GM12878 (cell line): ENCODE data around the gene ENO2. TPM values are rescaled to one million over a fixed set of nuclear protein-coding genes. Genes with fewer than 3 reads are reported as not detected.

ENCODE experiments used
- BCL11A ChIP-seq: IDR thresholded peaks from 2 replicates; pipeline ENCODE4 v1.6.1; 2011; ENCODE audit warnings: low read depth, low read length
- BCL3 ChIP-seq: IDR thresholded peaks from 2 replicates; pipeline ENCODE4 v1.6.1; 2011; ENCODE audit warnings: borderline replicate concordance, low read depth, mild to moderate bottlenecking, moderate library complexity, low read length; ENCODE audit not compliant: insufficient read depth, poor library complexity, severe bottlenecking
- BCLAF1 ChIP-seq: fragments of 450-650 bp; IDR thresholded peaks from 2 replicates; pipeline ENCODE4 v1.6.1; 2017; ENCODE audit warnings: antibody characterized with exemption, mild to moderate bottlenecking, moderate library complexity
- CBFB ChIP-seq: IDR thresholded peaks from 2 replicates; pipeline ENCODE4 v1.6.1; 2016; ENCODE audit warnings: antibody characterized with exemption, low read depth
- CBX5 ChIP-seq: sonication (generic); IDR thresholded peaks from 2 replicates; pipeline ENCODE4 v1.6.1; 2016; ENCODE audit warnings: low read depth, moderate library complexity, mild to moderate bottlenecking, inconsistent platforms
- CHD1 ChIP-seq: IDR thresholded peaks from 2 replicates; pipeline ENCODE4 v1.6.1; 2012; ENCODE audit warnings: low read depth, low read length, improper control_type of control experiment
- EZH2 ChIP-seq: IDR thresholded peaks from 2 replicates; pipeline ENCODE4 v1.6.1; 2012; ENCODE audit warnings: low read depth, mild to moderate bottlenecking, control low read depth, inconsistent platforms, low read length, borderline replicate concordance; ENCODE audit not compliant: control insufficient read depth
- HCFC1 ChIP-seq: fragments of 150-350 bp; IDR thresholded peaks from 2 replicates; pipeline ENCODE4 v1.6.1; 2014; ENCODE audit warnings: low read length
- HDAC6 ChIP-seq: fragments of 200-600 bp; sonication (generic); IDR thresholded peaks from one replicate; pipeline ENCODE4 v1.8.0; 2017; ENCODE audit warnings: antibody characterized with exemption; ENCODE audit not compliant: unreplicated experiment
- IKZF2 ChIP-seq, 2 experiments: fragments of 450-650 bp; IDR thresholded peaks; 2 replicates each; pipeline ENCODE4 v1.6.1; 2017; ENCODE audit warnings: mild to moderate bottlenecking in 2 of 2, moderate library complexity in 2 of 2
- MEF2B ChIP-seq: fragments of 450-650 bp; IDR thresholded peaks from 2 replicates; pipeline ENCODE4 v1.6.1; 2018; ENCODE audit warnings: mild to moderate bottlenecking, moderate library complexity; ENCODE audit not compliant: partially characterized antibody, poor library complexity, severe bottlenecking
- NFYA ChIP-seq: IDR thresholded peaks from 2 replicates; pipeline ENCODE4 v1.6.1; 2011; ENCODE audit warnings: low read depth, mild to moderate bottlenecking, low read length, improper control_type of control experiment, borderline replicate concordance
- NR2C1 ChIP-seq: fragments of 450-650 bp; IDR thresholded peaks from 2 replicates; pipeline ENCODE4 v1.6.1; 2017; ENCODE audit warnings: antibody characterized with exemption, mild to moderate bottlenecking, moderate library complexity
- PAX8 ChIP-seq: fragments of 450-650 bp; IDR thresholded peaks from 2 replicates; pipeline ENCODE4 v1.6.1; 2017; ENCODE audit warnings: mild to moderate bottlenecking, moderate library complexity
- PBX3 ChIP-seq: IDR thresholded peaks from 2 replicates; pipeline ENCODE4 v1.6.1; 2011; ENCODE audit warnings: mild to moderate bottlenecking, low read depth, low read length, moderate library complexity; ENCODE audit not compliant: insufficient replicate concordance
- POLR2AphosphoS5 ChIP-seq: IDR thresholded peaks from 2 replicates; pipeline ENCODE4 v1.6.1; 2011; ENCODE audit warnings: mild to moderate bottlenecking, low read length, inconsistent platforms
- POU2F2 ChIP-seq: IDR thresholded peaks from 3 replicates; pipeline ENCODE4 v1.6.1; 2011; ENCODE audit warnings: low read depth, mild to moderate bottlenecking, low read length, borderline replicate concordance
- REST ChIP-seq: IDR thresholded peaks from 2 replicates; pipeline ENCODE4 v1.6.1; 2012; ENCODE audit warnings: mild to moderate bottlenecking, low read depth, low read length
- SMARCA5 ChIP-seq: fragments of 450-650 bp; IDR thresholded peaks from 2 replicates; pipeline ENCODE4 v1.6.1; 2017; ENCODE audit warnings: mild to moderate bottlenecking
- SREBF2 ChIP-seq: IDR thresholded peaks from 2 replicates; pipeline ENCODE4 v1.6.1; 2012; ENCODE audit warnings: mild to moderate bottlenecking, low read length
- TCF7 ChIP-seq: IDR thresholded peaks from 2 replicates; pipeline ENCODE4 v1.6.1; 2014; ENCODE audit warnings: antibody characterized with exemption, borderline replicate concordance
- ZNF24 ChIP-seq: fragments of 450-650 bp; IDR thresholded peaks from 2 replicates; pipeline ENCODE4 v1.6.1; 2017; ENCODE audit warnings: antibody characterized with exemption, mild to moderate bottlenecking
- ZNF622 ChIP-seq: fragments of 450-650 bp; IDR thresholded peaks from 2 replicates; pipeline ENCODE4 v1.6.1; 2017; ENCODE audit warnings: mild to moderate bottlenecking, inconsistent platforms
- polyA plus RNA-seq, 11 experiments: library from polyadenylated mRNA; depleted of rRNA in 4 of 11; unstranded in 6 of 11; stranded (reverse) in 5 of 11; fragments of >200 nt; fragmentation: Nextera tagmentation in 4 of 11; fragmentation: Illumina TruSeq in 1 of 11; extraction: Ambion mirVana in 4 of 11; extraction: Trizol in 1 of 11; gene quantifications; 1 replicate in 1 of 11; 2 replicates in 10 of 11; pipeline versions ENCODE4 v1.2.1 to v1.2.3, GENCODE V29; 2011 to 2016; ENCODE audit warnings: inconsistent platforms in 2 of 11, missing spikeins in 2 of 11, low read depth in 1 of 11
- total RNA-seq, 4 experiments: library from RNA; depleted of rRNA in 3 of 4; stranded (reverse); fragments of >200 nt in 3 of 4; fragmentation: Illumina TruSeq in 1 of 4; extraction: Trizol in 1 of 4; gene quantifications; 2 replicates each; pipeline versions ENCODE4 v1.2.1 to v1.2.3, GENCODE V29; 2013 to 2021

The ENO2 gene
- total and polyA plus RNA-seq, 10 of the 15 experiments (the other 5 are each of a cell fraction or from before 2014, with no cell fraction given) = 24.8 to 196 (median 43.1) TPM

GRCh38 chr12:6944381-6945186 is 30.2 kb downstream of the ENO2 start (continued):
- peak; percentile 52 for TF ChIP-seq PBX3
- TF ChIP-seq TCF7 = no peak
- peak; percentile 84 for TF ChIP-seq BCL11A
- TF ChIP-seq PAX8 = no peak
- TF ChIP-seq SREBF2 = no peak
- no peak for TF ChIP-seq HCFC1
- TF ChIP-seq HDAC6 = no peak
- no peak for TF ChIP-seq REST
- no peak for TF ChIP-seq POLR2AphosphoS5
- TF ChIP-seq BCLAF1 = no peak
- TF ChIP-seq BCL3 = no peak
- TF ChIP-seq NFYA = no peak
- no peak for TF ChIP-seq CBX5
- TF ChIP-seq IKZF2 (IDR thresholded peaks at IDR 0.05) = peak; percentile 97
- no peak for TF ChIP-seq CBFB
- no peak for TF ChIP-seq ZNF24
- TF ChIP-seq EZH2 = no peak
- TF ChIP-seq ZNF622 = no peak
- no peak for TF ChIP-seq MEF2B
- no peak; the same call in 1 of the 2 replicates for TF ChIP-seq CHD1
- peak; percentile 3; the same call in 1 of the 3 replicates for TF ChIP-seq POU2F2
- peak; percentile 72 for TF ChIP-seq SMARCA5
- no peak for TF ChIP-seq NR2C1
